ENCODE measurements around the gene UBE3C. TPM values are rescaled to one million over a fixed set of nuclear protein-coding genes. Genes with fewer than 3 reads are reported as not detected.

Gene UBE3C
- total RNA-seq, 2 experiments from 2014 or later = 53.9 to 60.7 TPM

Other genes with a start within 250 kb of the UBE3C start
- 10 to 100 TPM; 31.0 to 39.0 TPM for gene LMBR1, start 245.7 kb upstream of the UBE3C start, total RNA-seq
- 10 to 100 TPM; 27.3 to 32.1 TPM for gene NOM1, start 189.2 kb upstream of the UBE3C start, total RNA-seq
- not detected for gene MNX1, start 128.3 kb upstream of the UBE3C start, total RNA-seq
- gene DNAJB6, start 198.1 kb downstream of the UBE3C start, total RNA-seq = 10 to 100 TPM; 89.9 to 92.9 TPM